CD4-positive, alpha-beta T cell (primary cell): ENCODE data around the gene VSTM2L. TPM values are rescaled to one million over a fixed set of nuclear protein-coding genes. Genes with fewer than 3 reads are reported as not detected.

ENCODE experiments used
- ATAC-seq: fragments of 200-7000 bp; cut with Tn5 transposase; one replicate; pipeline ENCODE4 v1.10.0; 2022; ENCODE audit warnings: mild to moderate bottlenecking; ENCODE audit not compliant: poor library complexity
- CTCF ChIA-PET: fragments of 350-600 bp; sonication (Branson Sonifier 250); formaldehyde crosslinking; loops from one replicate; lab custom pipeline; 2021; ENCODE audit warnings: antibody characterized with exemption, inconsistent platforms; lab: Charles Lee
- POLR2A ChIA-PET: fragments of 350-600 bp; sonication (Branson Sonifier 250); formaldehyde crosslinking; loops from one replicate; lab custom pipeline; 2021; ENCODE audit warnings: antibody characterized with exemption, inconsistent platforms; lab: Charles Lee
- DNase-seq, 14 experiments: peaks; one replicate each; pipeline ENCODE4 v3.0.0-alpha.2; 2013 to 2020; ENCODE audit warnings: mixed read lengths in 2 of 14
- H3K27ac ChIP-seq, 2 donors: one replicate each; pipeline versions ENCODE4 v1.5.1 to v1.7.0; 2013; ENCODE audit warnings: low read length in 2 of 2, low read depth in 1 of 2, mild to moderate bottlenecking in 1 of 2
- H3K27me3 ChIP-seq, 2 experiments: 1 replicate in 1 of 2; 2 replicates in 1 of 2; pipeline versions ENCODE4 v1.6.1 to v1.7.0; 2013; ENCODE audit warnings: low read length in 2 of 2, control low read depth in 1 of 2, mild to moderate bottlenecking in 1 of 2, moderate library complexity in 1 of 2; ENCODE audit not compliant: insufficient read depth in 2 of 2, control insufficient read depth in 1 of 2
- H3K36me3 ChIP-seq: one replicate; pipeline ENCODE4 v1.6.1; 2013; ENCODE audit warnings: low read length, control low read depth; ENCODE audit not compliant: insufficient read depth
- H3K4me1 ChIP-seq: one replicate; pipeline ENCODE4 v1.6.1; 2013; ENCODE audit warnings: low read length, control low read depth; ENCODE audit not compliant: insufficient read depth
- H3K4me3 ChIP-seq: one replicate; pipeline ENCODE4 v1.5.1; 2013; ENCODE audit warnings: mild to moderate bottlenecking, low read length, moderate library complexity
- H3K9me3 ChIP-seq, 2 experiments: 1 replicate in 1 of 2; 2 replicates in 1 of 2; pipeline versions ENCODE4 v1.6.1 to v1.7.0; 2013; ENCODE audit warnings: low read length in 2 of 2, mild to moderate bottlenecking in 2 of 2, control low read depth in 1 of 2, moderate library complexity in 1 of 2; ENCODE audit not compliant: control insufficient read depth in 1 of 2, insufficient read depth in 1 of 2
- H3K27ac Mint-ChIP-seq: one replicate; pipeline ENCODE4 v1.8.0; 2020; ENCODE audit warnings: mixed read lengths
- H3K27me3 Mint-ChIP-seq: one replicate; pipeline ENCODE4 v1.8.0; 2021; ENCODE audit warnings: mixed read lengths
- H3K36me3 Mint-ChIP-seq: one replicate; pipeline ENCODE4 v1.8.0; 2021; ENCODE audit warnings: low read depth, mixed read lengths
- H3K4me1 Mint-ChIP-seq: one replicate; pipeline ENCODE4 v1.8.0; 2021; ENCODE audit warnings: low read depth, mixed read lengths
- H3K4me3 Mint-ChIP-seq: one replicate; pipeline ENCODE4 v1.8.0; 2020; ENCODE audit warnings: mild to moderate bottlenecking, mixed read lengths
- H3K9me3 Mint-ChIP-seq: one replicate; pipeline ENCODE4 v1.8.0; 2020; ENCODE audit warnings: mixed read lengths
- intact Hi-C, 2 experiments: fragments of 100-400 bp; cut with DNase I in 1 of 2; cut with micrococcal nuclease in 1 of 2; formaldehyde crosslinking; loops; one replicate each; pipeline versions ENCODE4 v1.15.1 to v1.9.0; 2023 to 2025; cut with DNase I, micrococcal nuclease
- total RNA-seq, 174 experiments: library from RNA in 2 of 174; stranded (reverse) in 2 of 174; gene quantifications; one replicate each; pipeline ENCODE4 v1.2.3 and lab custom pipeline; 2021 to 2026
- TF ChIP-seq, protein P1 (sequence below): fragments of 200-600 bp; IDR thresholded peaks from one replicate; pipeline ENCODE4 v1.8.0; 2022; ENCODE audit warnings: antibody characterized with exemption, mild to moderate bottlenecking

The VSTM2L gene
- total RNA-seq, 2 experiments from 2014 or later = not detected

DNA sequence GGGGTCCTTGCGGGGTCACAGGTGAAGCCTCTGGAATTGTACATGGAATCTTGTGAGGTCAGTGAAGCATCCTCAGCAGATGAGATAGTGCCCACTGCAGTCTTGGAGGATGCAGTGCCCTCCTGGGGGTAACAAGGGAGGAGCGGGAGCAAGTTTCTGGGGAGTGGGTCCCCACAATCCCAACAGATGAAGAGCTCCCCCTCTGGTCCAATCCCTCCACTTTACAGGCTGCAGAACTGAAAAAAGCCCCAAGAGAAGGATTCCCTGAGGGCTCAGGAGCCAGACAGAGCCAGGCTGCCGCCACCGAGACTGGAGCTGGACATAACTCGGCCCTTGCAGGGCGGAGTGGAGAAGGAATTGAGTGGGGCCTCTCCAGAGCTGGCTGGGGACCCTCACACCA is 77.9 kb downstream of the VSTM2L start:
- H3K4me3 ChIP-seq = no peak overlapping the region
- POLR2A ChIA-PET = no interaction called here
- TF ChIP-seq, protein P1, sequence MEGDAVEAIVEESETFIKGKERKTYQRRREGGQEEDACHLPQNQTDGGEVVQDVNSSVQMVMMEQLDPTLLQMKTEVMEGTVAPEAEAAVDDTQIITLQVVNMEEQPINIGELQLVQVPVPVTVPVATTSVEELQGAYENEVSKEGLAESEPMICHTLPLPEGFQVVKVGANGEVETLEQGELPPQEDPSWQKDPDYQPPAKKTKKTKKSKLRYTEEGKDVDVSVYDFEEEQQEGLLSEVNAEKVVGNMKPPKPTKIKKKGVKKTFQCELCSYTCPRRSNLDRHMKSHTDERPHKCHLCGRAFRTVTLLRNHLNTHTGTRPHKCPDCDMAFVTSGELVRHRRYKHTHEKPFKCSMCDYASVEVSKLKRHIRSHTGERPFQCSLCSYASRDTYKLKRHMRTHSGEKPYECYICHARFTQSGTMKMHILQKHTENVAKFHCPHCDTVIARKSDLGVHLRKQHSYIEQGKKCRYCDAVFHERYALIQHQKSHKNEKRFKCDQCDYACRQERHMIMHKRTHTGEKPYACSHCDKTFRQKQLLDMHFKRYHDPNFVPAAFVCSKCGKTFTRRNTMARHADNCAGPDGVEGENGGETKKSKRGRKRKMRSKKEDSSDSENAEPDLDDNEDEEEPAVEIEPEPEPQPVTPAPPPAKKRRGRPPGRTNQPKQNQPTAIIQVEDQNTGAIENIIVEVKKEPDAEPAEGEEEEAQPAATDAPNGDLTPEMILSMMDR = no peak
- peaks cover 27% of the 10 kb centered on the region for H3K36me3 ChIP-seq
- DNase-seq (no peak), ATAC-seq (no peak)
- CTCF ChIA-PET = no interaction called here
- Mint-ChIP-seq H3K36me3 (peaks cover 43% of the 10 kb centered on the region), H3K4me1 (peaks cover 15% of the 10 kb centered on the region), H3K9me3 (no peaks in the 10 kb centered on the region), H3K27me3 (no peaks in the 10 kb centered on the region), H3K27ac (no peak overlapping the region), H3K4me3 (no peak overlapping the region)
- no peaks in the 10 kb centered on the region for H3K27me3 ChIP-seq
- intact Hi-C loops = no loop called here
- no peaks in the 10 kb centered on the region for H3K9me3 ChIP-seq
- H3K27ac ChIP-seq = no peak overlapping the region
- H3K4me1 ChIP-seq = no peaks in the 10 kb centered on the region

DNA sequence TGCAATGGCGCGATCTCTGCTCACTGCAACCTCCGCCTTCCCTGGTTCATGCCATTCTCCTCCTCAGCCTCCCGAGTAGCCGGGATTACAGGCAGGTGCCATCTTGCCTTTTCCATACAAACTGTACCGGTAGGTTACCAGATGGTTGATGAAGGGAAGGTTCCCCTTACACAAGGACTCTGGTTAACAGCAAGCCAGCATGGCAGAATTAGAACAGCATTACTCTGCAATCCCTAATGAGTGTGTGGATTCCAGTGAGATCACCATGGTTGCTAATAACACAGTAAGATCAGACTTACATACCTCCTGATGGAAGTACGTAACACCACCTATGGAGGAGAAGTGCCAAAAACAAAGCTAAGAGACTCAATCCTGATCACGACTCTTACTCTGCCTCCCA is 78.6 kb downstream of the VSTM2L start:
- CTCF ChIA-PET = no interaction called here
- H3K36me3 ChIP-seq = peaks cover 30% of the 10 kb centered on the region
- no peak overlapping the region for H3K4me3 ChIP-seq
- POLR2A ChIA-PET = no interaction called here
- ATAC-seq (no peak), DNase-seq (no peak)
- peaks cover 43% of the 10 kb centered on the region for H3K36me3 Mint-ChIP-seq
- no peaks in the 10 kb centered on the region for H3K9me3 ChIP-seq
- no peaks in the 10 kb centered on the region for H3K27me3 Mint-ChIP-seq
- H3K4me1 ChIP-seq = no peaks in the 10 kb centered on the region
- H3K27me3 ChIP-seq = no peaks in the 10 kb centered on the region
- H3K4me1 Mint-ChIP-seq = peaks cover 14% of the 10 kb centered on the region
- TF ChIP-seq, protein P1 = no peak
- intact Hi-C loops = no loop called here
- H3K27ac ChIP-seq = no peak overlapping the region
- no peak overlapping the region for H3K27ac Mint-ChIP-seq
- no peak overlapping the region for H3K4me3 Mint-ChIP-seq
- no peaks in the 10 kb centered on the region for H3K9me3 Mint-ChIP-seq

DNA sequence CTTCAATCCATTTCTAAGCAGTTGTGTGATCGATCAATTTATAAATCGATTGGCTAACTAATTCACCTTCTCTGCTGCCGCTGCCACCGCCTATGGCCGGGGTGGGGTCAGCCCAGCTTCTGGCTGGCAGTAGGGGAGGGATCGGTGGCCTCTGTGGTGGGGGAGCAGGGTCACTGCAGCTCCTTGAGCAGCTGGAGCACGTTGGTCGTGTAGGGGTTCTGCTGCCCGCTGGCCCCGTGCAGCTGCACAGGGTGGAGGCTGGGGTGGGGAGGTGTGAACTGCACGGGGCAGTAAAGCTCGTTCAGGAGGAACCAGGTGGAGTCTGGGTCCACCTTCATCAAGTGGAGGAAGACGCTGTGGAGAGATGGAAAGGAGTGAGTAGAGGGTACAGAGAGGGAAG is 80.4 kb downstream of the VSTM2L start:
- DNase-seq (no peak), ATAC-seq (no peak)
- ChIA-PET POLR2A (no interaction called here), CTCF (no interaction called here)
- Mint-ChIP-seq H3K4me1 (no peaks in the 10 kb centered on the region), H3K36me3 (peaks cover 58% of the 10 kb centered on the region), H3K9me3 (no peaks in the 10 kb centered on the region), H3K4me3 (no peak overlapping the region), H3K27me3 (no peaks in the 10 kb centered on the region), H3K27ac (no peak overlapping the region)
- Histone ChIP-seq H3K4me1 (no peaks in the 10 kb centered on the region), H3K27ac (no peak overlapping the region), H3K27me3 (no peaks in the 10 kb centered on the region), H3K9me3 (no peaks in the 10 kb centered on the region), H3K36me3 (peaks cover 39% of the 10 kb centered on the region), H3K4me3 (no peak overlapping the region)
- TF ChIP-seq, protein P1 = no peak
- intact Hi-C loops = no loop called here
